Smooth muscle cell (in vitro differentiated cells): ENCODE data around the gene PHF19. TPM values are rescaled to one million over a fixed set of nuclear protein-coding genes. Genes with fewer than 3 reads are reported as not detected.

Experiments used
- DNase-seq: peaks from one replicate; lab custom pipeline; 2025; ENCODE audit not compliant: unreplicated experiment; lab: John Stamatoyannopoulos, UW
- H2AFZ ChIP-seq: fragments of 200-600 bp; sonication (generic); 2 replicates; pipeline ENCODE4 v1.6.0; 2016; ENCODE audit warnings: antibody characterized with exemption, low read depth, mild to moderate bottlenecking
- H3F3A ChIP-seq: fragments of 200-600 bp; sonication (generic); 2 replicates; pipeline ENCODE4 v1.6.0; 2017; ENCODE audit warnings: antibody characterized with exemption, low read depth
- H3K27ac ChIP-seq: fragments of 200-600 bp; sonication (generic); 2 replicates; pipeline ENCODE4 v1.5.1; 2016; ENCODE audit warnings: low read depth, mild to moderate bottlenecking
- H3K27me3 ChIP-seq: fragments of 200-600 bp; sonication (generic); 2 replicates; pipeline ENCODE4 v1.6.1; 2016; ENCODE audit warnings: low read depth, mild to moderate bottlenecking
- H3K36me3 ChIP-seq: fragments of 200-600 bp; sonication (generic); 2 replicates; pipeline ENCODE4 v1.5.1; 2016; ENCODE audit warnings: low read depth
- H3K4me1 ChIP-seq: fragments of 200-600 bp; sonication (generic); 2 replicates; pipeline ENCODE4 v1.5.1; 2016; ENCODE audit warnings: low read depth
- H3K4me2 ChIP-seq: fragments of 200-600 bp; sonication (generic); 2 replicates; pipeline ENCODE4 v1.6.0; 2016; ENCODE audit warnings: mild to moderate bottlenecking
- H3K4me3 ChIP-seq: fragments of 200-600 bp; sonication (generic); 2 replicates; pipeline ENCODE4 v1.5.1; 2016; ENCODE audit warnings: mild to moderate bottlenecking
- H3K79me2 ChIP-seq: fragments of 200-600 bp; sonication (generic); 2 replicates; pipeline ENCODE4 v1.6.0; 2016; ENCODE audit warnings: low read depth, mild to moderate bottlenecking
- H3K9ac ChIP-seq: fragments of 200-600 bp; sonication (generic); 2 replicates; pipeline ENCODE4 v1.6.0; 2016; ENCODE audit warnings: low read depth
- H3K9me3 ChIP-seq: fragments of 200-600 bp; sonication (generic); replicated peaks from 2 replicates; pipeline ENCODE4 v1.5.1; 2016; ENCODE audit warnings: low read depth
- H4K20me1 ChIP-seq: fragments of 200-600 bp; sonication (generic); 2 replicates; pipeline ENCODE4 v1.6.0; 2016; ENCODE audit warnings: low read depth
- CTCF ChIP-seq: fragments of 200-600 bp; sonication (generic); IDR thresholded peaks from 2 replicates; pipeline ENCODE4 v1.5.1; 2017; ENCODE audit warnings: borderline replicate concordance, mild to moderate bottlenecking, antibody characterized with exemption; ENCODE audit not compliant: insufficient read depth, poor library complexity, severe bottlenecking
- WGBS: methylation state at CpG from one replicate; pipeline ENCODE4 v1.1.7; 2016; ENCODE audit warnings: low lambda C conversion rate; 5-methylcytosine and 5-hydroxymethylcytosine counted together
- polyA plus RNA-seq: library from polyadenylated mRNA; unstranded; fragments of >200 nt; fragmentation: Nextera tagmentation; extraction: Ambion mirVana; gene quantifications from 2 replicates; pipeline ENCODE4 v1.2.1, GENCODE V29; 2016
- total RNA-seq: library from RNA; depleted of rRNA; stranded (reverse); fragments of >200 nt; gene quantifications from 2 replicates; pipeline ENCODE4 v1.2.3, GENCODE V29; 2014

PHF19 gene
- total and polyA plus RNA-seq, 2 experiments from 2014 or later = 14.1 to 19.3 TPM

- no peak for TF ChIP-seq CTCF
- DNase-seq = no peak
- Histone ChIP-seq H2AFZ (no peak overlapping the region), H3K4me2 (peak overlapping the region; percentile 73), H3K9ac (no peak overlapping the region), H3K9me3 (no peaks in the 10 kb centered on the region), H3K27ac (peak overlapping the region; percentile 53), H3K4me3 (no peak overlapping the region), H4K20me1 (no peaks in the 10 kb centered on the region), H3K27me3 (no peaks in the 10 kb centered on the region), H3K79me2 (no peaks in the 10 kb centered on the region), H3K36me3 (no peaks in the 10 kb centered on the region), H3K4me1 (peaks cover 22% of the 10 kb centered on the region), H3F3A (peaks cover 32% of the 10 kb centered on the region)
- 96% methylated on average over 1 of the region's 1 CpG for WGBS
Observed at GRCh38 chr9:120889606-120890271, 12.8 kb upstream of the PHF19 start.

GRCh38 chr9:120888626-120889025 is 11.6 kb upstream of the PHF19 start:
- Histone ChIP-seq H3K36me3 (no peaks in the 10 kb centered on the region), H3K79me2 (no peaks in the 10 kb centered on the region), H3K27me3 (no peaks in the 10 kb centered on the region), H4K20me1 (no peaks in the 10 kb centered on the region), H3K4me1 (peaks cover 21% of the 10 kb centered on the region), H3K27ac (no peak overlapping the region), H3K4me3 (no peak overlapping the region), H2AFZ (no peak overlapping the region), H3K9ac (no peak overlapping the region), H3F3A (peaks cover 28% of the 10 kb centered on the region), H3K9me3 (no peaks in the 10 kb centered on the region), H3K4me2 (no peak overlapping the region)
- no peak for TF ChIP-seq CTCF
- DNase-seq = no peak

- no peak for TF ChIP-seq CTCF
- no peak overlapping the region for H3K4me3 ChIP-seq
- no peaks in the 10 kb centered on the region for H3K36me3 ChIP-seq
- no peak overlapping the region for H3K9ac ChIP-seq
- no peaks in the 10 kb centered on the region for H3K9me3 ChIP-seq
- H3K79me2 ChIP-seq = no peaks in the 10 kb centered on the region
- H4K20me1 ChIP-seq = no peaks in the 10 kb centered on the region
- H3K27ac ChIP-seq = peak overlapping the region; percentile 65
- peak overlapping the region; percentile 63 for H3K4me2 ChIP-seq
- H3K4me1 ChIP-seq = peaks cover 21% of the 10 kb centered on the region
- peaks cover 26% of the 10 kb centered on the region for H3F3A ChIP-seq
- no peak overlapping the region for H2AFZ ChIP-seq
- DNase-seq = no peak
- 50% methylated on average over 8 of the region's 8 CpGs for WGBS
- H3K27me3 ChIP-seq = no peaks in the 10 kb centered on the region
Observed at GRCh38 chr9:120886490-120886967, 9.5 kb upstream of the PHF19 start.

GRCh38 chr9:120885958-120886357 is 9.0 kb upstream of the PHF19 start:
- H3K79me2 ChIP-seq = no peaks in the 10 kb centered on the region
- no peaks in the 10 kb centered on the region for H4K20me1 ChIP-seq
- peaks cover 21% of the 10 kb centered on the region for H3K4me1 ChIP-seq
- no peaks in the 10 kb centered on the region for H3K36me3 ChIP-seq
- TF ChIP-seq CTCF = no peak
- peak overlapping the region; percentile 63 for H3K4me2 ChIP-seq
- H3F3A ChIP-seq = peaks cover 26% of the 10 kb centered on the region
- no peak overlapping the region for H3K9ac ChIP-seq
- H3K9me3 ChIP-seq = no peaks in the 10 kb centered on the region
- no peak for DNase-seq
- 24% methylated on average over 5 of the region's 5 CpGs for WGBS
- H3K27ac ChIP-seq = peak overlapping the region; percentile 65
- no peak overlapping the region for H3K4me3 ChIP-seq
- H3K27me3 ChIP-seq = no peaks in the 10 kb centered on the region
- H2AFZ ChIP-seq = no peak overlapping the region
